KMS-11 (cell line): ENCODE results near the gene MARVELD3.

Experiments used
- H2AFZ ChIP-seq: fragments of 200-600 bp; sonication (generic); 2 replicates; pipeline ENCODE4 v1.6.1; 2016; ENCODE audit warnings: antibody characterized with exemption, mixed run types, low read depth
- H3K27ac ChIP-seq: fragments of 200-600 bp; sonication (generic); 2 replicates; pipeline ENCODE4 v1.6.1; 2016; ENCODE audit warnings: mild to moderate bottlenecking, mixed run types
- H3K27me3 ChIP-seq: fragments of 200-600 bp; sonication (generic); 2 replicates; pipeline ENCODE4 v1.6.1; 2017; ENCODE audit warnings: mild to moderate bottlenecking, low read depth, mixed run types, moderate library complexity; ENCODE audit not compliant: insufficient read depth
- H3K36me3 ChIP-seq: fragments of 200-600 bp; sonication (generic); 2 replicates; pipeline ENCODE4 v1.6.1; 2017; ENCODE audit warnings: mild to moderate bottlenecking, mixed run types; ENCODE audit not compliant: insufficient read depth
- H3K4me1 ChIP-seq: fragments of 200-600 bp; sonication (generic); 2 replicates; pipeline ENCODE4 v1.6.1; 2016; ENCODE audit warnings: mild to moderate bottlenecking, low read depth, mixed run types; ENCODE audit not compliant: poor library complexity, severe bottlenecking
- H3K4me2 ChIP-seq: fragments of 200-600 bp; sonication (generic); 2 replicates; pipeline ENCODE4 v1.7.0; 2016; ENCODE audit warnings: mild to moderate bottlenecking, mixed run types
- H3K4me3 ChIP-seq: fragments of 200-600 bp; sonication (generic); IDR thresholded peaks from 2 replicates; pipeline ENCODE4 v1.6.1; 2017; ENCODE audit warnings: low read depth, low read length, mixed read lengths; ENCODE audit not compliant: insufficient read depth
- H3K79me2 ChIP-seq: fragments of 200-600 bp; sonication (generic); 2 replicates; pipeline ENCODE4 v1.6.1; 2016; ENCODE audit warnings: low read depth, mixed run types; ENCODE audit not compliant: insufficient read depth
- H3K9ac ChIP-seq: fragments of 200-600 bp; sonication (generic); 2 replicates; pipeline ENCODE4 v1.6.1; 2016; ENCODE audit warnings: mild to moderate bottlenecking, mixed run types
- H4K20me1 ChIP-seq: fragments of 200-600 bp; sonication (generic); 2 replicates; pipeline ENCODE4 v1.6.1; 2016; ENCODE audit warnings: mild to moderate bottlenecking, mixed run types; ENCODE audit not compliant: insufficient read depth
- TF ChIP-seq, protein P1 (sequence below): fragments of 200-600 bp; sonication (generic); conservative IDR thresholded peaks from 2 replicates; pipeline ENCODE4 v1.6.1; 2017; ENCODE audit warnings: low read depth, mild to moderate bottlenecking, antibody characterized with exemption, low read length, moderate library complexity, mixed read lengths

The MARVELD3 gene

DNA sequence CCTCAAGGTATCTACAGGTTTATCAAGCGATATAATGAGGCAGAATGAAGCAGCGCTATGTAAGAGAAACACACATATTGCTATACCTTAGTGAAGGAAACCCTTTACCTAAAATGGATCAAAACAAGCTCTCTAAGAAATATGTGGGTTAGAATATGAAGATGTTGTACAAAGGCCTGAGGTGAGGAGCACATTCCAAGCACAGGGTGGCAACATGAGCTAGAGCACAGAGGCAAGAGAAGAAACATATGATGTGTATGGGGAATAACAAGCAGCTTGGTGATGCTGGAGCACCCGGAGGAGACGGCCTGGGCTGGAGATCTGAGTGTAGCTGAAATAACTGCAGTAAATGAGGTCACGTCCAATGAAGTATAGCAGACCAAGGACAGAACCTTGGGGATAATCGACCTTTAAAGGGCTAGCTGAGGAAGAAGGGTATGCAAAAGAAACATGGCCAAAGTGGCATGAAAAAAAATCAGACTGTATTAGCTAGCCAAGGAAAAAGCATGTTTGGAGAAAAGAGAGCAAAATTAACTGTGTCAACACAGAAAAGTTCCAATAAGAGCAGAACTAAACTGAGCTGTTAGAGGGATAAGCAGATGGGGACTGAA is 44.0 kb downstream of the MARVELD3 start:
- Histone ChIP-seq H3K79me2 (no peaks in the 10 kb centered on the region), H3K27me3 (no peaks in the 10 kb centered on the region), H3K4me2 (no peak overlapping the region), H4K20me1 (no peaks in the 10 kb centered on the region), H3K36me3 (no peaks in the 10 kb centered on the region; the same call in 1 of the 2 replicates), H3K9ac (no peak overlapping the region), H3K4me3 (no peak overlapping the region), H3K27ac (no peak overlapping the region), H3K4me1 (no peaks in the 10 kb centered on the region), H2AFZ (no peak overlapping the region)
- TF ChIP-seq, protein P1, sequence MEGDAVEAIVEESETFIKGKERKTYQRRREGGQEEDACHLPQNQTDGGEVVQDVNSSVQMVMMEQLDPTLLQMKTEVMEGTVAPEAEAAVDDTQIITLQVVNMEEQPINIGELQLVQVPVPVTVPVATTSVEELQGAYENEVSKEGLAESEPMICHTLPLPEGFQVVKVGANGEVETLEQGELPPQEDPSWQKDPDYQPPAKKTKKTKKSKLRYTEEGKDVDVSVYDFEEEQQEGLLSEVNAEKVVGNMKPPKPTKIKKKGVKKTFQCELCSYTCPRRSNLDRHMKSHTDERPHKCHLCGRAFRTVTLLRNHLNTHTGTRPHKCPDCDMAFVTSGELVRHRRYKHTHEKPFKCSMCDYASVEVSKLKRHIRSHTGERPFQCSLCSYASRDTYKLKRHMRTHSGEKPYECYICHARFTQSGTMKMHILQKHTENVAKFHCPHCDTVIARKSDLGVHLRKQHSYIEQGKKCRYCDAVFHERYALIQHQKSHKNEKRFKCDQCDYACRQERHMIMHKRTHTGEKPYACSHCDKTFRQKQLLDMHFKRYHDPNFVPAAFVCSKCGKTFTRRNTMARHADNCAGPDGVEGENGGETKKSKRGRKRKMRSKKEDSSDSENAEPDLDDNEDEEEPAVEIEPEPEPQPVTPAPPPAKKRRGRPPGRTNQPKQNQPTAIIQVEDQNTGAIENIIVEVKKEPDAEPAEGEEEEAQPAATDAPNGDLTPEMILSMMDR = no peak

DNA sequence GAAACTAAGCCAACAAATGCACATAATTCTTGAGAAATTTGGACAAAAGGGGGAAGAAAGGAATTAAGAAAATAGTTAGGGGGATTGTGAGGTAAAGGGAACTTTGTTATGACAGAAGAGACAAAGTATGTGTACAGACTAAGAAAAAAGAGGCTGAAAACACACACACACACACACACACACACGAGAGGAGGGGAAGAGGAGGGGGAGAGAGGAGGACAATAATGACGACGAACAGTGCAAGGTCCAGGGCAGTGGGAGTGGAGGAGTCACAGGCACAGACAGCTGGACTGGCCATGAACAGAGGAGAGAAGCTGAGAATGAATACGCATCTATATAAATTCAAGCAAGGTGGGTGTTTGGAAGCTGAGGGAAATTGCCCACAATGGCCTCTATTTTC is 44.6 kb downstream of the MARVELD3 start:
- Histone ChIP-seq H3K27ac (no peak overlapping the region), H3K27me3 (no peaks in the 10 kb centered on the region), H3K9ac (no peak overlapping the region), H3K4me2 (no peak overlapping the region), H3K36me3 (no peaks in the 10 kb centered on the region; the same call in 1 of the 2 replicates), H4K20me1 (no peaks in the 10 kb centered on the region), H3K4me3 (no peak overlapping the region), H3K79me2 (no peaks in the 10 kb centered on the region), H3K4me1 (no peaks in the 10 kb centered on the region), H2AFZ (no peak overlapping the region)
- TF ChIP-seq, protein P1 = no peak

DNA sequence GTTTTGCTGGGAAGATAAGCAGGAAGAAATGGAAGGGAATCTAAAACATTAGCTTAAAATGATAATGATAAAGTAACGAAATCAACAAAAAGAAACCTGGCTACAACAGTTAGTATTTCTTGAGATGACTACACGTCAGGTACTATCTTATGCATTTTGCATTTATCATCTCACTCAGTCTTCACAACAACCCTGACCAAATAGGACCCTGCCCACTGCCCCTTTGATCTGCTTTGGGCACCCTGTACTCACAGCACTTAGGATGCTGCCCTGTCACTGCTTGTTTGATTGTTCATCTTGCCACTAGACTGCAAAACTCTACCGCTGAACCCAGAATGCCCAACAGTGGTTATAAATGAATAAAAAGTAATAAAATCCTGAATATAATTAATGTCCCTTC is 45.2 kb downstream of the MARVELD3 start:
- Histone ChIP-seq H2AFZ (no peak overlapping the region), H3K9ac (no peak overlapping the region), H3K4me1 (no peaks in the 10 kb centered on the region), H4K20me1 (no peaks in the 10 kb centered on the region), H3K4me3 (no peak overlapping the region), H3K27me3 (no peaks in the 10 kb centered on the region), H3K4me2 (no peak overlapping the region), H3K79me2 (no peaks in the 10 kb centered on the region), H3K36me3 (no peaks in the 10 kb centered on the region; the same call in 1 of the 2 replicates), H3K27ac (no peak overlapping the region)
- TF ChIP-seq, protein P1 = no peak

DNA sequence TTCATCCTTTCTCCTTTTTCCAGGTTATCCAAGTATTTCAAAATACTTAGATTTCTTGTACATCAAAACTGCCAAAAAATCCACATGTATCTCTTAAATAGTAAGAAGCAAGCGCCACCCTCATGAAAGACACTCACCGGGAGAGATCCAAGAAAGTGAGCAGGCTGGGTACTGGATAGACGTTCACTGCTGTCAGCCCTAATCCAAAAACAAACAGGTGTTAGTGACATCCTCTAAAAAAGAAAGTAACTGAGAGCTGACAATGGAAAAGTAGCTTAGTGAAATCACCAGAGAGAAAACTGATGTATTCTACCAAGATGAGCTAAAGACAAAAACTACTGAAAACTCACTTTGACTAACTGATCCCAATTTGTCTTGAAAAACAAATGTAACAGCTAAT is 46.1 kb downstream of the MARVELD3 start:
- Histone ChIP-seq H3K36me3 (no peaks in the 10 kb centered on the region; the same call in 1 of the 2 replicates), H4K20me1 (no peaks in the 10 kb centered on the region), H3K27ac (no peak overlapping the region)

More for the DNA sequence above, 46.1 kb downstream of the MARVELD3 start:
- TF ChIP-seq, protein P1 = no peak
- Histone ChIP-seq H3K4me1 (no peaks in the 10 kb centered on the region), H2AFZ (no peak overlapping the region), H3K9ac (no peak overlapping the region), H3K27me3 (no peaks in the 10 kb centered on the region), H3K4me3 (no peak overlapping the region), H3K79me2 (no peaks in the 10 kb centered on the region), H3K4me2 (no peak overlapping the region)
